ENCODE measurements around the gene RTP5.

The RTP5 gene

GRCh38 chr2:241895427-241895711 lies 25.8 kb downstream of the RTP5 start:
- no peak for TF ChIP-seq CTCF (IDR thresholded peaks at IDR 0.05)

- TF ChIP-seq CTCF (IDR thresholded peaks at IDR 0.05) = no peak
Measured at GRCh38 chr2:241895712-241896641, 26.4 kb downstream of the RTP5 start.

- TF ChIP-seq CTCF (IDR thresholded peaks at IDR 0.05) = no peak
Measured at GRCh38 chr2:241896746-241897201, 27.2 kb downstream of the RTP5 start.

GRCh38 chr2:241897231-241897916 lies 27.8 kb downstream of the RTP5 start:
- no peak for TF ChIP-seq CTCF (IDR thresholded peaks at IDR 0.05)

- no peak for TF ChIP-seq CTCF (IDR thresholded peaks at IDR 0.05)
Measured at GRCh38 chr2:241898463-241899270, 29.1 kb downstream of the RTP5 start.

GRCh38 chr2:241900251-241901017 lies 30.9 kb downstream of the RTP5 start:
- no peak for TF ChIP-seq CTCF (IDR thresholded peaks at IDR 0.05)

- TF ChIP-seq CTCF (IDR thresholded peaks at IDR 0.05) = no peak
Measured at GRCh38 chr2:241901018-241901380, 31.5 kb downstream of the RTP5 start.
